A673 (cell line): Measurements from ENCODE around the gene COL5A1. TPM values are rescaled to one million over a fixed set of nuclear protein-coding genes. Genes with fewer than 3 reads are reported as not detected.

ENCODE experiments used
- BruUV-seq: library from RNA; stranded (reverse); fragments of 400-500 nt; replicated peaks from 2 replicates; lab custom pipeline; 2021; lab: Mats Ljungman, UMichigan
- CTCF ChIA-PET: fragments of 300-600 bp; sonication (Branson Sonifier 250); formaldehyde crosslinking; loops from one replicate; lab custom pipeline; 2022; ENCODE audit warnings: antibody characterized with exemption; lab: Charles Lee
- POLR2A ChIA-PET: fragments of 300-600 bp; sonication (Branson Sonifier 250); formaldehyde crosslinking; loops from one replicate; lab custom pipeline; 2022; ENCODE audit warnings: antibody characterized with exemption; ENCODE audit not compliant: low non-redundant PET; lab: Charles Lee
- DNase-seq: peaks from one replicate; pipeline ENCODE4 v3.0.0-alpha.2; 2015; ENCODE audit warnings: low spot score
- H3K27ac ChIP-seq: fragments of 200-600 bp; sonication (generic); 2 replicates; pipeline ENCODE4 v1.5.1; 2016; ENCODE audit warnings: mixed run types, low read depth, mild to moderate bottlenecking, mixed read lengths, antibody characterized with exemption, low read length; ENCODE audit not compliant: poor library complexity, severe bottlenecking
- H3K27me3 ChIP-seq: fragments of 200-600 bp; sonication (generic); replicated peaks from 2 replicates; pipeline ENCODE4 v1.6.1; 2017; ENCODE audit warnings: mixed run types, low read depth, mild to moderate bottlenecking, mixed read lengths, antibody characterized with exemption, low read length; ENCODE audit not compliant: insufficient read depth, poor library complexity
- H3K36me3 ChIP-seq: fragments of 200-600 bp; sonication (generic); 2 replicates; pipeline ENCODE4 v1.6.1; 2016; ENCODE audit warnings: mixed run types, mild to moderate bottlenecking, mixed read lengths, antibody characterized with exemption, low read length; ENCODE audit not compliant: insufficient read depth, poor library complexity, severe bottlenecking
- H3K4me1 ChIP-seq: fragments of 200-600 bp; sonication (generic); 2 replicates; pipeline ENCODE4 v1.6.1; 2017; ENCODE audit warnings: mixed run types, mild to moderate bottlenecking, mixed read lengths, antibody characterized with exemption, low read length; ENCODE audit not compliant: insufficient read depth, poor library complexity, severe bottlenecking
- H3K4me3 ChIP-seq: fragments of 200-600 bp; sonication (generic); 2 replicates; pipeline ENCODE4 v1.5.1; 2016; ENCODE audit warnings: low read depth, mixed run types, mild to moderate bottlenecking, mixed read lengths, low read length; ENCODE audit not compliant: poor library complexity, severe bottlenecking
- H3K9me3 ChIP-seq: fragments of 200-600 bp; sonication (generic); 2 replicates; pipeline ENCODE4 v1.6.1; 2016; ENCODE audit warnings: mixed run types, low read depth, mild to moderate bottlenecking, mixed read lengths, antibody characterized with exemption, low read length; ENCODE audit not compliant: poor library complexity, severe bottlenecking
- EZH2 ChIP-seq: fragments of 200-600 bp; sonication (generic); IDR thresholded peaks from 2 replicates; pipeline ENCODE4 v1.6.1; 2017; ENCODE audit warnings: borderline replicate concordance, low read depth, mild to moderate bottlenecking, mixed read lengths, antibody characterized with exemption, low read length; ENCODE audit not compliant: poor library complexity, severe bottlenecking
- intact Hi-C: fragments of 100-400 bp; cut with micrococcal nuclease; formaldehyde crosslinking; loops from one replicate; pipeline ENCODE4 v1.10.0; 2022; ENCODE audit not compliant: unreplicated experiment
- total RNA-seq: library from RNA; stranded (reverse); gene quantifications from 2 replicates; pipeline ENCODE4 v1.2.3, GENCODE V29; 2021
- TF ChIP-seq, protein P1 (sequence below): fragments of 300-800, 200-600 bp; sonication (generic); conservative IDR thresholded peaks from 2 replicates; pipeline ENCODE4 v1.5.1; 2017; ENCODE audit warnings: low read depth, mild to moderate bottlenecking, antibody characterized with exemption, low read length, moderate library complexity, mixed read lengths

Gene COL5A1
- total RNA-seq, 1 experiment from 2014 or later: 33.6 TPM

DNA sequence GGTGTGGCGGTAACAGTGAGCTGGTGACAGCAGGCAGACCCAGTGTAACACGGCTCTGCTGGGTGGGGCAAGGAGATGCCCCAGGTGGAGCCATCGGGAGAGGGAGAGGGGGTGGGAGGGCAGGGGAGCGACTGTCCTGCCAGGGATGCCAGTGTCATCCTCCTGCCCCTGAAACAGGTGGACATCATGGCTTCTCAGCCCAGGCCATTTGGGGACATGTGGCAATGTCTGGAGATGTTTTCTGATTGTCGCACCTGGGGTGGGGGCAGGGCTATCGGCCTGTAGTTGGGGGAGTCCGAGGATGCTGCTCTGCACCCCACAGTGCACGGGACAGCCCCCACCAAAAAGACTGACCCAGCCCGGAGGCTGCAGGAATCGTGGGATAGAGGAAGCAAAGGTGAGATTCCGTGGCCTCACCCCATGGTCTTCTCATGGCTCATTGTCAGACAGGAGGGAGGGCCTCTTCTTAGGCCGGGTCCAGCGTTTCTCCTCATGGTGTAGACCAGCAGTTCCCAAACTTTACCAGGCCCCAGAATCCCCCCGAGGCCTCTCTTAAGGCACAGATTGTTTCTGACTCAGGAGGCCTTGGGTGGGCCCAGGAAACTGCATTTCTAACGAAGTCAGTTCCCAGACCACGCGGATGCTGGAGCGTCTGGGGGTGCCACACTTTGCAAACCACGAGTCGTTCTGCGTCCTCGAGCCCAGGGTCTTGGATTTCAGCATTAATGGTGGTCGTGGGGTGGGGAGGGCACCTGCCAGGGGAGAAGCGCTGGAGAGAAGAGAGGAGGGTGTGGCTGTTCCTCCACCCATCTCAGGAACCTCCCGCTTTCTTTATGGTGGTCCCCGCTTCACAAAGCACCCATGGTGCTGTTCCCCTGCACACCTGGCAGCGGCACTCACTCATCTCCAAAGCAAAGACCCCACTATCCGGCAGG lies 11.0 kb downstream of the COL5A1 start:
- Histone ChIP-seq H3K4me1 (no peaks in the 10 kb centered on the region), H3K27ac (no peak overlapping the region), H3K36me3 (no peaks in the 10 kb centered on the region), H3K27me3 (no peaks in the 10 kb centered on the region), H3K4me3 (no peak overlapping the region), H3K9me3 (no peaks in the 10 kb centered on the region)
- TF ChIP-seq EZH2: no peak
- TF ChIP-seq, protein P1, sequence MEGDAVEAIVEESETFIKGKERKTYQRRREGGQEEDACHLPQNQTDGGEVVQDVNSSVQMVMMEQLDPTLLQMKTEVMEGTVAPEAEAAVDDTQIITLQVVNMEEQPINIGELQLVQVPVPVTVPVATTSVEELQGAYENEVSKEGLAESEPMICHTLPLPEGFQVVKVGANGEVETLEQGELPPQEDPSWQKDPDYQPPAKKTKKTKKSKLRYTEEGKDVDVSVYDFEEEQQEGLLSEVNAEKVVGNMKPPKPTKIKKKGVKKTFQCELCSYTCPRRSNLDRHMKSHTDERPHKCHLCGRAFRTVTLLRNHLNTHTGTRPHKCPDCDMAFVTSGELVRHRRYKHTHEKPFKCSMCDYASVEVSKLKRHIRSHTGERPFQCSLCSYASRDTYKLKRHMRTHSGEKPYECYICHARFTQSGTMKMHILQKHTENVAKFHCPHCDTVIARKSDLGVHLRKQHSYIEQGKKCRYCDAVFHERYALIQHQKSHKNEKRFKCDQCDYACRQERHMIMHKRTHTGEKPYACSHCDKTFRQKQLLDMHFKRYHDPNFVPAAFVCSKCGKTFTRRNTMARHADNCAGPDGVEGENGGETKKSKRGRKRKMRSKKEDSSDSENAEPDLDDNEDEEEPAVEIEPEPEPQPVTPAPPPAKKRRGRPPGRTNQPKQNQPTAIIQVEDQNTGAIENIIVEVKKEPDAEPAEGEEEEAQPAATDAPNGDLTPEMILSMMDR: no peak
- intact Hi-C loops: no loop called here
- ChIA-PET CTCF (no interaction called here), POLR2A (no interaction called here)
- no TSS peak for BruUV-seq
- no peak for DNase-seq

GRCh38 chr9:134653259-134654009 lies 11.8 kb downstream of the COL5A1 start:
- POLR2A ChIA-PET: no interaction called here
- no peak for DNase-seq

DNA sequence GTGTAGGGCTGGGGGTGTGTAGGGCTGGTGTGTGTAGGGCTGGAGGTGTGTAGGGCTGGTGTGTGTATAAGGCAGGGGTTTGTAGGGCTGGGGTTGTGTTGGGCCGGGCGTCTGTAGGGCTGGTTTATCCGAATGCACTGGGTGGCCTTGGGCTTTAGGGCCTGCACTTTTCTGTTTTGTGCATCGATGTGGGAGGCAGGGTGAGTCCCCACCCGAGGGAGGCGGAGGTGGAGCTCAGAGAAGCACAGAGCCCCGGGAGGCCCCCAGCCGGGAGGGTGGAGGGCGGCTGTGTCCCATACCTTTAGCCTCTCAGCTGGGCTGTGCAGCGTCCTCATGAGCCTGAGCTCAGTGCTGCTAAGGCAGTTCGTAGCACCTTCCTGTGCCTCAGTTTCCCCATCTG lies 13.5 kb downstream of the COL5A1 start:
- ChIA-PET POLR2A (no interaction called here), CTCF (no interaction called here)
- no peaks in the 10 kb centered on the region for H3K9me3 ChIP-seq
- intact Hi-C loops: no loop called here
- H3K36me3 ChIP-seq: no peaks in the 10 kb centered on the region
- no peaks in the 10 kb centered on the region for H3K27me3 ChIP-seq
- no peak overlapping the region for H3K4me3 ChIP-seq
- TF ChIP-seq, protein P1: no peak
- TF ChIP-seq EZH2: no peak
- H3K4me1 ChIP-seq: no peaks in the 10 kb centered on the region
- no TSS peak for BruUV-seq
- no peak for DNase-seq
- H3K27ac ChIP-seq: no peak overlapping the region

More at GRCh38 chr9:134653259-134654009, 11.8 kb downstream of the COL5A1 start:
- BruUV-seq: no TSS peak
- Histone ChIP-seq H3K27me3 (no peaks in the 10 kb centered on the region), H3K4me1 (no peaks in the 10 kb centered on the region), H3K9me3 (no peaks in the 10 kb centered on the region), H3K4me3 (no peak overlapping the region), H3K36me3 (no peaks in the 10 kb centered on the region), H3K27ac (no peak overlapping the region)
- intact Hi-C loops: no loop called here
- CTCF ChIA-PET: no interaction called here
- TF ChIP-seq, protein P1: no peak
- TF ChIP-seq EZH2: no peak
